ENCODE measurements around the gene PTRH1. TPM values are rescaled to one million over a fixed set of nuclear protein-coding genes. Genes with fewer than 3 reads are reported as not detected.
A peak's percentile ranks its signal among the peaks of the same experiment; 100 is the strongest.

Gene PTRH1
- total and polyA plus RNA-seq, 2 of the 13 experiments (the other 11 are each of a cell fraction or from before 2014, with no cell fraction given) = 4.0 to 10.4 TPM

GRCh38 chr9:127714951-127715469 is 453 bp downstream of the PTRH1 start:
- DNase-seq (ENCODE audit: low spot score) = no peak
- 1% methylated on average over 15 of the region's 44 CpGs for WGBS (ENCODE audit: low lambda C conversion rate)
- CTCF ChIA-PET (ENCODE audit: low intra/inter-chr PET ratio, low total read pairs) = no interaction called here
- intact Hi-C loops (cut with micrococcal nuclease; ENCODE audit: unreplicated experiment) = no loop called here
- Histone ChIP-seq H3K79me2 (ENCODE audit: insufficient read depth, low read length) (no peaks in the 10 kb centered on the region), H3K36me3 (replicated peaks in 1 of 2; ENCODE audit: control insufficient read depth in 1 of 2, insufficient read depth in 2 of 2, low read length in 2 of 2) (no peaks in the 10 kb centered on the region), H3K9ac (ENCODE audit: insufficient read depth, low read depth, low read length) (peak overlapping the region; percentile 55), H3K9me3 (ENCODE audit: low read length) (no peaks in the 10 kb centered on the region), H2AFZ (ENCODE audit: low read length) (no peak overlapping the region), H3K27me3 (ENCODE audit: control insufficient read depth in 1 of 2, insufficient read depth in 2 of 2, low read length in 2 of 2) (peaks cover 0 to 6% of the 10 kb centered on the region in 2 experiments; a peak in 2 of 5 replicates), H4K20me1 (ENCODE audit: insufficient read depth, low read length) (no peaks in the 10 kb centered on the region; the same call in 1 of the 2 replicates), H3K4me2 (ENCODE audit: low read depth, low read length) (peak overlapping the region; percentile 97), H3K4me3 (replicated peaks in 1 of 3; ENCODE audit: insufficient read depth in 1 of 3, low read depth in 2 of 3, low read length in 3 of 3) (peak overlapping the region; percentile 77 to 90 (median 82)), H3K27ac (ENCODE audit: extremely low read length, insufficient read depth, low read length) (no peak overlapping the region), H3K4me1 (ENCODE audit: insufficient read depth, low read length) (peaks cover 40% of the 10 kb centered on the region)
- no TSS peak for BruUV-seq (replicated peaks)
- POLR2A ChIA-PET = interaction anchor here (0.8 to 2.4 kb wide), 6 partner anchors 9 to 107 kb away, joined by 3 to 11 read pairs (median 5); partner anchors contain the start of gene TOR2A
- in situ Hi-C loops (cut with HindIII; ENCODE audit: extremely low pct_ligation_motif_present, low pct_unique_long_range_greater_than_20kb) = no loop called here
- ATAC-seq = peak; percentile 25
- no peak for FAIRE-seq
- no peak for TF ChIP-seq FOSL2 (CRISPR knock-in tag; IDR thresholded peaks at IDR 0.05)
- peak; percentile 51; the same call in 1 of the 2 replicates for TF ChIP-seq ZNF333 (CRISPR knock-in tag; IDR thresholded peaks at IDR 0.05; ENCODE audit: borderline replicate concordance)
- no peak for TF ChIP-seq ZNF275 (CRISPR knock-in tag; IDR thresholded peaks at IDR 0.05; ENCODE audit: borderline replicate concordance)
- 0 out of 2 replicates have a peak, but pooled peaks have one; percentile 68 for TF ChIP-seq DNMT1 (CRISPR knock-in tag; IDR thresholded peaks at IDR 0.05)
- no peak for TF ChIP-seq ZFP62 (CRISPR knock-in tag; IDR thresholded peaks at IDR 0.05)
- TF ChIP-seq GLI4 (CRISPR knock-in tag; IDR thresholded peaks at IDR 0.05; ENCODE audit: borderline replicate concordance) = peak; percentile 66; the same call in 1 of the 2 replicates
- TF ChIP-seq LRRFIP1 (CRISPR knock-in tag; conservative IDR thresholded peaks at IDR 0.05) = no peak
- no peak for TF ChIP-seq ZNF20 (CRISPR knock-in tag; IDR thresholded peaks at IDR 0.05)
- TF ChIP-seq ZFYVE20 (CRISPR knock-in tag; IDR thresholded peaks at IDR 0.05; ENCODE audit: borderline replicate concordance, low read depth) = no peak
- TF ChIP-seq PAXIP1 (CRISPR knock-in tag; conservative IDR thresholded peaks at IDR 0.05) = no peak
- no peak for TF ChIP-seq SCMH1 (CRISPR knock-in tag; IDR thresholded peaks at IDR 0.05; ENCODE audit: borderline replicate concordance)
